ENCODE data around the gene PNKP. TPM values are rescaled to one million over a fixed set of nuclear protein-coding genes. Genes with fewer than 3 reads are reported as not detected.

Gene PNKP
- total and polyA plus RNA-seq, 2 of the 8 experiments (the other 6 are each of a cell fraction or from before 2014, with no cell fraction given): 45.8 to 105 TPM

GRCh38 chr19:49850221-49850486 lies 17.2 kb downstream of the PNKP start (continued):
- TF ChIP-seq CEBPB (IDR thresholded peaks at IDR 0.05; ENCODE audit: low read depth, low read length) (no peak), FOSL1 (IDR thresholded peaks at IDR 0.05; ENCODE audit: insufficient read depth, low read depth, low read length) (no peak), SP2 (IDR thresholded peaks at IDR 0.05; ENCODE audit: low read length) (no peak), EZH2 (IDR thresholded peaks at IDR 0.05; ENCODE audit: low read depth, low read length, severe bottlenecking) (no peak)

Data from H1 (cell line).